RPMI7951 (cell line): ENCODE results near the gene YOD1. TPM values are rescaled to one million over a fixed set of nuclear protein-coding genes. Genes with fewer than 3 reads are reported as not detected.

Source experiments
- DNase-seq: peaks from one replicate; pipeline ENCODE4 v3.0.0-alpha.2; 2012; ENCODE audit warnings: low read depth
- total RNA-seq: library from RNA; depleted of rRNA; stranded (reverse); fragments of >200 nt; shearing (Covaris generic); gene quantifications from 2 replicates; pipeline ENCODE4 v1.2.3, GENCODE V29; 2014; rRNA removed

YOD1 gene
- total RNA-seq = 6.9 and 7.8 TPM in 2 replicates

DNA sequence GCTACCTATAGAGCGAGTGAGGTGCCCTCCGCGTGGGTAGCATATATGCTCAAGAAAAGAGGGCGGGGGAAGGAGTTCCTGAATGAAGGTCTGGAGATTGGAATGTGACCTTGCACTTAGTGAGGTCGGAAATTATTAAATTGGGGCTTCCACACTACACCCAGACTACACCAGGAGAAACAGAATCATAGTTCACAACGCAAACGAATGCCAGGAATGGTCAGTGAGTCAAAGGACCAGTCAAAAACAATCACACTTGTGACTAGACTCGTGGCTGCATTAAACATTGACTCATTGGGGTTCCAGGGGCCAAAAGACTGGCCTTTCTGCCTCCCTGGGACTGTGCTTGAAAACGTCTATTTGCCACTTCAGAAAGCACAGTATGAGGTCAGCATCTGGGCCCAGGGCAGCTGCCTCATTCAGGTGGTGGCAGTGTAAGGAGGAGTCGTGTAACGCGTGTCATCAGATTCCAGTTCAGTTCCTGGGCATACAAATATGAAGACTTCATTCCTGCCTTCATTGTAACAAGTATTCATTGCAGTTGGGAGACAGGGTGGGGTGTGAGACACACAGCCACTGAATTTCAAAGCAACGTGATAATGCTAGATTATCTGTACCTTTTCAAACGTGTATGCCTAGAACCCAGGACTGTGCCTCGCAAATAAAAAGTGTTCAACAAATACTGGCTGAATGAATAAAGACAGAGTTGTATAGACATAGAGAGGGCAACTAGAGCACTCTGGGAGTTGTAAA lies at the start of gene YOD1:
Gene YOD1 (minus strand): TSS at position 18 of the 753 bp plus-strand sequence. CDS start 178 bp downstream, outside the sequence.
- DNase-seq = peak; percentile 65

DNA sequence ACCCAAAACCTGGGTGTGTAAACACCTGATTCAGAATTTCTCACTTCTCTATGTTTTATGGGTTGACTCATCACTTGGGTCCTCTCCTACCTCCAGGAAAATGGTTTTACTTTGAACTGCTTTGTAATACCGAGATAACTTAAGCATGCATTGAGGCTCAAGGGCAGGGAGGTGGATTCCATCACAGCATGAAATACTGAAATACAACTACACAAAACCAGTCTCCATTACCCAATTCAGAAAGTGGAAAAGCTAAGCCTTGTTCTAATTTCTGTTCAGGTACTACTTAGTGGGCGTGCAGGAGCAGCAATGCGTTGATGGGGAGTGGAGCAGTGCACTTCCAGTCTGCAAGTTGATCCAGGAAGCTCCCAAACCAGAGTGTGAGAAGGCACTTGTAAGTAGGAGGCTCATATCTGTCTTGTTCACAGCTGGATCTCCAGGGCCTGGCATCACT lies 46.9 kb upstream of the YOD1 start:
- DNase-seq = no peak

DNA sequence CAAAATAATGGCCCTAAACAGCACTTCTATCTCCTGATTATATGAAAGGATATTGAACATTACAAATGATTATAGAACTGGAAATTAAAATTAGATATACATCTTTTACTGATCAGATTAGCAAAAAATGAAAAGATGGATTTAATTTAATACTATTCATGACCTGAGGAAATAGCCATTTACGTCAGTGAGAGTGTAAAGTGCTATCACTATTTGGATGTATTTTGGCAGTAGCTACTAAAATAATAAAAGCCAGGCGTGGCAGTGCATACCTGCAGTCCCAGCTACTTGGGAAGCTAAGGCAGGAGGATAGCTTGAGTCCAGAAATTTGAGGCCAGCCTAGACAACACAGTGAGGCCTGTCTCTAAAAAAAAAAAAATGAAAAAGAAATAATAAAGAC lies 42.9 kb upstream of the YOD1 start:
- no peak for DNase-seq

DNA sequence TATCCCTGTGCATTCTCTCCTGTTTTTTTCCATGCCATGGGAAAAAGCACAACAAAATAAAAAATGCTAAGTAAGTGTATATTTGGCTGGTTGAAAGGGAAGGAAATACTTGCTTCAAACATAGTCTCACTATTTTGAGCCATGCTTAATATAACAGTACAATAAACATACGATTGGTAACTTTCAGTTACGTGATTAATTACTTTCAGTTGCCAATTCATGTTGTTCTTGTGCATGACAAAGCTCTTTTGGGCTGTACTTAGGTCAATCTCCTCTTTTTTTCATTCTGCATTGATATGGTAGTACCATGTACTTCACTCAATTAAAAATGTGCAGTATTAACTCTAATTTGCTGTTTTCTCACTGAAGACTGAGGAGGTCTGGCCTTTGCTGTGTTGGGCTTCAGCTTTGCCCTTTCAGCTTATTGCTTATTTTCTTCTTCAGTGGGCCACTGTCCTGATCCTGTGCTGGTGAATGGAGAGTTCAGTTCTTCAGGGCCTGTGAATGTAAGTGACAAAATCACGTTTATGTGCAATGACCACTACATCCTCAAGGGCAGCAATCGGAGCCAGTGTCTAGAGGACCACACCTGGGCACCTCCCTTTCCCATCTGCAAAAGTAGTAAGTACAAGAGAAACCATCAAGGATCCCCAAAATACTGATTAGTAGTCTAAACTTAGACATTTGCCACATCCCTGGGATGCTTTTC lies 40.3 kb upstream of the YOD1 start:
- no peak for DNase-seq

DNA sequence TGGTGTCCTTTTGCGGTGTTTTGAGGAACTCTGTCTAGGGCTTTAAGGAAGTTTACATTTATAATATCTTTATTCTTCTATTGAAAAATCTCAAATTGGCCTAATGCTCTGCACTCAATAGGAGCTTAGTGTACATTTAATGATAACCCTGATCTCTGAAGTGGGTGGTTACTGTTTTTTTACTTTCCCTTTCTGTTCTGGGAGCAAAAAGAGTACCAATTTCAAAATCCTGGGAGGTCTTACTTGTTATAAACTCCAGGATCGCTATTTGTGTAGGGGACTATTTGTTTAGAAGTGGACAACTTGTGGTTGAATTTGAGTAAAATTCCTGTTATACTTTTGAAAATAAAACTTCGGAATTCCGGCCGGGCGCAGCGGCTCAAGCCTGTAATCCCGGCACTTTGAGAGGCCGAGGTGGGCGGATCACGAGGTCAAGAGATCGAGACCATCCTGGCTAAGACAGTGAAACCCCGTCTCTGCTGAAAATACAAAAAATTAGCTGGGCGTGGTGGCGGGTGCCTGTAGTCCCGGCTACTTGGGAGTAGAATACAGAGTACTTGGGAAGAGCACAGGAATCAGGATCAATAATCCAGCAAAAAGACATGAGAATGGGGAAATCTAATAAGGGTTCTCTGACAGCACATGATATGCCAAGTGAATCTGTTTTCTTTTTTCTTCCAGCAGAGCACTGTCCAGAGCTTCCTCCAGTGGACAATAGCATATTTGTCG lies 38.8 kb upstream of the YOD1 start:
- DNase-seq = no peak

DNA sequence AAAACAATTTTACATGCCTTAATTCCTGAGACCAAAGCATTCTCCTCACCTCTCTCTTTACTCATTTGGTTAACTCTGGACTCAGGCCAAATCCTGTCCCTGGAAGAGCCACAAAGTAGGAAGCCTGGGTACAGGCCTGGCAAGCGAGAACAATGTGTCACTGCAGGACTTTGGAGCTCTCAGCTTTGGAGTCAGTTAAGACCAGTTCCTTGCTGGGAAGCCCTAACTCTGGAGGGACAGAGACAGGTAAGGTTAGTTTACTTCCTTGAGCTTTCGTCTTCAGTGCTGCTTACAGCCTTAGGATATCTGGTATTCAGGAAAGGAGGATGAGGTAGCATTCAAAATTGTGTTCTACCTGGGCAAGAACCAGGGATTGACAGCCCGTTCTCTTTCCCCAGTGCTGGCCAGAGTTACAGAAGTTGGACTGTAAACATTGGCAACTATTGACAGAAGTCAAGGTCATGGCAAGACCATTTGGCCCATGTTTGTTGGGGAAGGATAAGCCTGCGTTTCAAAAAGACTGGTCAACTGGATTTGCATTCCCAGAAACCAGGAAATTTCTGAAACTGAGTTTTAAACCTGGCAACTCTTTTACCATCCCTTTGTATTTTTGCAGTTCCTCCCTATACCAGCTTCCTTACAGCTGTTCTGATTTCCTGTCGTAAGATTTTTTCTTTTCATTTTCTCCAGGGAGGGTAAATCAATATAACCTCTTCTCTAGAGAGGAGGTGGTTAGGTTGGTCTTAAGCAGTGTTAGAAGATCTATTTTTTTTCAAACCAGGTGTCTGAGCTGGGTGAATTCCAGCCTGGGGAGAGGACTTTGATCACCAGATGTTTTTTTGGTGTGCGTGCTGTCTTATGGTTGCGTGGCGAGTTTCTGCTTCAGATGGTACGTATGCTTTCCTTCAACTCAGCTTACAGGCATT lies 38.0 kb upstream of the YOD1 start, which contains the start of gene C4BPB:
Gene C4BPB (plus strand): TSS at position 160 of the 926 bp plus-strand sequence. CDS start 672 bp downstream, at position 832.
- peak; percentile 16 for DNase-seq

DNA sequence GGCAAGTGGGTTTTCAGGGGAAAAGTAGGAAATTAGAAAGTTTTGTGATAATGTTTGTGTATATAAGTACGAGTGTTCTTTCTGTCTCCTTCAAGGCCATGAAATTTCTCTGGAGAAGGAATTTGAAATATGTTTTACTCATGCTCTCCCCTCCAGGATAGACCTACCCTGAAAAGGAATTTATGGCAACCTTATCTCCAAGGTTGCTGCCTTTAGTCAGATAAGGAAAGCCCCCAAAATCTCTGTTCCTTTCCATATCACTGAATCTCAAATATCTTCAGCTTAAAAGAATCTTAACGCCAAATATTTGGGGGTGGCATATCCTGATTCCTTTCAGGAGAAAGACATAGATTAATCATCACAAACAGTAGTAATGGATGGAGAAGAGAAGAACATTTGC lies 37.2 kb upstream of the YOD1 start:
- no peak for DNase-seq

DNA sequence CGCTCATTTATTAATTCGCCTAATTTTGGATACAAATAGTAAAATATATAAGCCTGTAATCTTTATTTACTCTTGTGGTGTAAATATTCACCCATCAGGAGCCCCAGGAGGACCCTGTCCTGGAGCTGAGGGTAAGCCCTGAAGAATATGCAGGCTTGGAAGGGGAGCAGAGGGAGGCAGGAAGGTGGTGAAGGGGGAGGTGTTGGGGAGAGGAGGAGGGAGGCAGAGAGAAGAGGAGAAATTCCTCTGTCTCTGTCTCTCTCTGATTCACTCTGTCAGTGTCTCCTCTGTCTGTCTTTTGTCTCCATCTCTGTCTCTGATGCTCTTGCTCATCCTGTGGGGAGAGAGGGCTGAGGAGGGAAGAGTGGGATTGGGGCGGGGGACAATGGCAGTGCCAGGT lies 34.9 kb upstream of the YOD1 start:
- DNase-seq = no peak

DNA sequence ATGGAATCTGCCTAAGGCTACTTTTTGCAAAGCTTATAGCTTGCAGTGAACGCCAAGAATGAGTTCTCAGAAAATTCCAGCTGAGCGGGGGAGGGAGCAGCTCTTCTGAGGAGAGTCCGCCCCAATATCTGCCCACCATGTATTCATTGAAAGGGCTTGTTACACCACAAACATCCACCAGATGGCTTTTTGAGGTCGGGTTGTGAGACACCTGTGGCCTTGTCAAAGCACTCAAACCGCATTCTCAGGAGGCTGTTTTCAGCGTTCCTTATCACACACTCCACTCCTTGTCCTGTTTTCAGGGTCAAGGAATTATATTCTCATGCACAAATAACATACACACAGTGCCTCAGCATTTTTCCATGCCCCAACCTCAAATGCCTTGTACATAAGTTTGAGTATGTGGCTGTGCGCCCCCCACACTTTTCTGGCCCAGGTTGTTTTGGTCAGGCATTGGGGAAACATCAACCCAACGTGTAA lies 33.7 kb upstream of the YOD1 start:
- peak; percentile 56 for DNase-seq

DNA sequence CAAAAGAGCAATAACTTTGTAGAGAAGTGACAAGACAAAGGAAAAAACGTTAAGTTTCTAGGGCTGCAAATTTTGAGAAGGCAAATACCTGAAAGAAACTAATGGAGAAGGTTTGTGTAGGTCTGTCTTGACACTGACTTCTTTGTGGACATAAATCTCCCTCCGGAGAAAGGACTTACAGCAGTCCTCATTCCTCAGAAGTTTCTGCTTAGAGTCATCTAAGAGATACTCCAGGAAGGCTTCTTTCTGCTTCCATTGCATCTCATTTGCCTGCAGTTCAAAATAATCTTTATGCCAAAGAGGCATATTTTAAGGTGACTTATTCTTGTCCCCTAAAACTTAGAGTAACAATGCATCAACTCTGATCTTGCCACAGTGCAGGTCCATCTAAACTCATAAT lies 33.2 kb upstream of the YOD1 start:
- DNase-seq = no peak

DNA sequence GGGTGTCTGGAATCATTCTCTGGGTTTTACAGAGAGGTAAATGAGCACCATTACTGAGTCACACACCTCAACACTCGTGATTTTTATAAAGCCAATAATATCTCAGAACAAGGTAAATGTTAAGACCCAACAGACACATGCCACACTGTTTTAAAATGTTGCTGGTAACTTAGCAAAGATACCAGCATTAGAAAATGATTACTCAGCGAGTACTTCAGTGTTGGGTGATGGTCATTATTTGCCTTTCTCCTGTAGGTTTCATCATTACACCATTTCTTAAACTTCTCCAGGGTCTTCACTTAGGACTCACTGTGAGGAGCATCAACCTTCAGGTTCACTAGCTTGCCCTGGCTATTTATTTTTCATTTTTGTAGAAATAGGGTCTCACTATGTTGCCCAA lies 30.8 kb upstream of the YOD1 start:
- DNase-seq = no peak

DNA sequence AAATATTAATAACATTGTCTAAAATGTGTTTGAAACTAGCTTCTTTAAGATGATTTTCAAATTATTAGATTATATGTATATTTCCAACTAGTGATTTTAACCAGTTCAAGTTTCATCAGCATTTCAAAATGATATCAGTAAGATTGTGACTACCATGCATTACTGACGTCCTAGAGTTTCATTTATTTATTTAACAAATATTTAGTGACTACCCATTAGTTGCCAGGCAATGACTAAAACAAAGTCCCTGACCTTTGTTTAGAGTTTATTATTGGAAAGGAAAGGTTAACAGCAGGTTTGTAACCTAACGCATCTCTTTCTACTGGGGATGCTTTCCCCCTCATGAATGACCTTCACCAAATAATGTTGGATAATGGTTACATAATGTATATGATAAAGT lies 30.1 kb upstream of the YOD1 start:
- DNase-seq = no peak

DNA sequence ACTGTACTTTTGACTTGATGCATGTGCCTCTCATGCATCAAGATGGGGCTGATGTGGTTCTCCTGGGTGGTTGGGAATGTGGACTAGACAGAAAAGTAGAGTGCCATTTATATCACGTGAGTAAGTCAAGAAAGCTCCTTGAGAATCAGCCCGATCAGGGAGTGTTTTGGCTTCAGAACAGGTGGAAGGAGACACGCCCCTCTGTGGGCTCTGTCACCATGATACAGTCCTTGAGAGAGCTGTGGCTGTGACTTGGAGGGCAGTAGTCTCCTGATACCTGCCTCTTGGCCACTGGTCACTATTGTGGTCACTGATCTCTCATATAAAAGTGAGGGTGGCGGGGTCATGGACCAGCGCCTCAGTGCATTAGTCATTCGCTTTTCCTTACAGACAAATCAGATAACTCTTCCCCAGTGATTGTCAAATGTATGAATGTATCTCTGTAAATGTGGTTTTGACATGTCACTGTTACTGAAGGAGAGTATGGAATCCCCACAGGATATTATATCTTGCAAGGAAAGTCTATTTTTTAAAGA lies 28.8 kb upstream of the YOD1 start:
- DNase-seq = no peak

DNA sequence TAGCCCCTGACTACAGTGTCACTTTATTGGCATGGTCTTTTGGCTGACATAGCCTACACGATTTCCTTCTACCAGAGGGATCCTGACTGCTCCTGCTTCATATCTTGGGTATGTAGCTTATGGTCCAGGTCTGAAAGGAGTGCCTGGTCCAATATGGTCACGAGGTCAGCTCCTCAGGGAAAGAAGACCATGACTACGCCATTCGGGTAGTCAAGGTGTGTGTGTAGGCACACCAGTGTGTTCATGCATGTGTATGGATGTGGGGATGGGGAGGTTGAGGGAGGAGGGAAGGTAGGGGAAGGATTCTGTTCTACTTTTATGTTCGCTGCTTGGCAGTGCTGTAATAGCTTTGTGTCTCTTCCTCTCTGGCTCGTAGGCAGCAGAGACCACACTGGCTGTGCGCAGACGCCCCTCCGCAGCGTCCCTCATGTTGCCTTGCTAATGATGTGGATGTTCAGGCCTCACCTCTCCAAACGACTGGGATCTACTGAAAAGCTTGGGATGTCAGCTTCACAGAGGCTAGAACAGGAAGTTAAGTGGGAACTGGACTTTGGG lies 27.6 kb upstream of the YOD1 start:
- no peak for DNase-seq

DNA sequence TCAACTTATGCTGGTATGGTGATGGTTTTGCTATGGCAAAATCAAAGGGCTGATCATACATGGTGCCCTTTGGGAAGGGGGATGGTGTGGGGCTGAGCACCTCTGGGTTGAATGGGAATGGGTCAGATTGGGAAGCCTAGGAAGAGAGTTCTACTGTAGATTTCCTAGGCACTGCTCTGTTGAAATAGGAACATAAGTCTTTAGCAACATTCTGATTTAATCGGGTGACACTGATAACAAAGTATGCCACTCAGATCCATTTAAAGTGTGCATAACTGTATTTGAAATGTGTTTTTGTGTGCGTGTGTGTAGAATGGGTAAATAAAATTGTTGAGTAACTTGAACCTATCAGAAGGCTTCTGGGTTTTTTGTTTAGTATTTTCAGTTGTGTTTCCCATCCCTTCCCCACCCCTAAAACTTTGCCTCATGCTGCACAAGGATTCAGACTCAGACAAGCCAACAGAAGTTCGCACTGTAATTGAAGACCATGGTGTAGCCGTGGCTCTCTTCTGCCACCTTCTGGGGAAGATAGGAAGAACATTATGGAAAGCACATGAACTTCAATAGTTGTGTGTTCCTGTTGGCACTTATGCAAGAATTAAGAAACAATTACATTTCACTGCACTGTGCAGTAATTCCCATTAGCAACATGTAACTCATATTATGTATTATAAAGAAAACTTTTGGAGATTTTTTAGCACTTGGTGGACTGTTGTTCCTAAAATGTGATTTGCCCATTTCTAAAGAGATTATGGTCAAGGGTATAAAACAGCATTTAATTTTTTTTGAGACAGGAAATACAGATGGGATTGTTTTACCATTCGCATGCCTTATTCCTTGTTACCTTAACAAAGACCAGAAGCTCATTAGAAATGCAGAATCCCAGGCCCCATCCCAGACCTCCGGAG lies 26.7 kb upstream of the YOD1 start:
- peak; percentile 63 for DNase-seq

DNA sequence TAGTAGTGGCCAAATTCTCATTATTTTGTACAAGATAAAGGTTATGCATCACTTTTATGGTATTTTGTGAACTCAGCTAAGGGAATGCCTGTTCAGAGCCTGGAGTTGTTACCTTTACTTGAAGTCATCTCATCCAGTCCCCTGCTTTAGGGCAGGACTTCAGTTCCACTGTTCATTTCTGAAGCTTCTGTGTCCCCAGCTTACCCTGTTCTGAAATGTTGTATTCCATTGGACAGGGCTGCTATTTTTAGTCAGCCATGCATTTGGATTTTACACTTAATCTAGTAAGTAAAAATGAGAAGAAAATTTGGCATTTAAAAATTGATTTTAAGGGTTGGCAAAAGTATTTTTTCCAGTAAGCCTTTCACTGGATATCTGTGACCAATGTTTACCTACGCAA lies 26.0 kb upstream of the YOD1 start:
- DNase-seq = no peak

DNA sequence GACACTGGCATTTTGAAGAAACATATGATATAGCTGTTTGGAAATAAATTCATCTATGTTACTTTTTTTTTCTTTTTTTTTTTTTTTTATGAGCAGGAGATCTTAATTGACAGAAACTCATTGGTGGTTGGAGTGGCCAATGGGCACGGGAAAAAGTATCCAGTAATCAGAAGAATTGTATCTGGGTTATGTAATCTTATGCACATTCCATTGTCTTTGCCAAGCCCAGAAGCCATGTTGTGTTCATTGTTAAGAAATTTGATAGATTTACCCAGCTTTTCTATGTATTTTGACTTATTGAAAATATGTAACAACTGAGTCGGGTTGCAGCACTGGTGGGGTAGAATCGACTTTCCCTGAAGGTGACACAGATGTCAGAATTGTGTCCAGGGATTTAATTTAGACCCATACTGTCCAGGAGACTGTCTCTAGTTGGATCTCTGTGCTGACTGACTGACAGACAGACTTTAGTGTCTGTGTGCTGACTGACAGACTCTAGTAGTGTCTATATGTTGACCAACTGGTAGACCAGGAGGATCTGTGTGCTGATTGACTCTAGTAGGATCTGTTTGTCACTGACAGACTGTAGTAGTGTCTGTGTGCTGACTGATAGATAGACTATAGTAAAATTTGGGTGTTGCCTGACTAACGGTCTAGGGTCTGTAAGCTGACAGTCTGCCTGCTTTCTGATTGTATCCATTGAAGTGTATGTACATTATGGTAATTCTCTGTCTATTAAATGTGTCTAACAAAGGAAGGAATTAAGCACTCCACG lies 25.4 kb upstream of the YOD1 start:
- no peak for DNase-seq

DNA sequence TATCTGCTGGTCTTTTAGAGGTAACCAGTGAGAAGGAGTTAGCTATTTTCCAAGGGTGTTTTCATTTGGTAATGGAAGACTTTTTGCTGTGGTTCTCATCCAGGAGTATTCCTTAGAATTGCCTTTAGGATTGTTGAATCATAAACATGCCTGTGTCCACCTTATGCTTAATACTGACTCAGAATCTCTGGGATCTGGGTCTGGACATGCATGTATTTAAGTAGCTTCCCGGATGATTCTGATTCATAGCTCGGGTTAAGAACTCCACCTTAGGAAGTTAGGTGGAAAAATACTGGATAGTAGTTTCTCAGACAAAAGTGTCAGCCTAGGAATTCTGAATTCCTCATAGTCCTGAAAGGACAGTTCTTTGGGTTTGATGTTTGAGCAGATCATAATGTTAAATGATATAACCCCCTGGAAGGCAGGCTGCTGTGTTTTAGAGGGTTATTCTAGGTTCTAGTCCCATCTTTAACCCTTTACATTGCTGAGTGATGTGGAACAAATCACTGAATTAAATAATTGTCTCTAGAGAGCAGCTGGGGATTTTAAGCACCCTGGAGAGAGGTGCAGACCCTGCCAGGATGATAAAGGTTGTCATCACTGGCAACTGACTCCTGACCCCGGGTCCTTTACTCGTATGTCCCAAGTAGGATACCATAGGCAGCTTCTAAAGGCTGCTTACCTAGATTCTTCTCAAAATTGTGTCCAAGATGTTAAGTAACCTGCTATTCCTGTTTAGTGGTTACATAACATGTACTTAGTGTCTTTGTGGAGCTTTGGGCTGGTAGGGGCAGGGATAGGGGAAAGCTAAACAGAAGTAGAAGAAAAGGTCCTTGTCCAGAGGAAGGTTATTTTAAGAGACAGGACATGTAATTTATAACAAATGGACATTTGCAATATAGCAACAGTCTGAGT lies 23.2 kb upstream of the YOD1 start:
- DNase-seq = peak; percentile 25
